ENCODE data around the gene ANKHD1. TPM values are rescaled to one million over a fixed set of nuclear protein-coding genes. Genes with fewer than 3 reads are reported as not detected.

ANKHD1 gene
- total and polyA plus RNA-seq, 9 of the 15 experiments (the other 6 are each of a cell fraction or from before 2014, with no cell fraction given), result 38.9 to 138 (median 78.7) TPM

- TF ChIP-seq MAX (CRISPR knock-in tag; IDR thresholded peaks at IDR 0.05) (no peak), IRF1 (CRISPR knock-in tag; IDR thresholded peaks at IDR 0.05; ENCODE audit: borderline replicate concordance) (no peak), NR0B1 (IDR thresholded peaks at IDR 0.05; ENCODE audit: partially characterized antibody) (no peak), KDM5B (IDR thresholded peaks at IDR 0.05; ENCODE audit: insufficient replicate concordance, low read depth, low read length) (peak; percentile 68), JUN (IDR thresholded peaks at IDR 0.05; ENCODE audit: borderline replicate concordance, low read depth, low read length) (no peak), JUN (CRISPR knock-in tag; IDR thresholded peaks at IDR 0.05; ENCODE audit: borderline replicate concordance) (peak; percentile 51; the same call in 1 of the 2 replicates), MBD1 (CRISPR knock-in tag; IDR thresholded peaks at IDR 0.05) (no peak), DEAF1 (CRISPR knock-in tag; IDR thresholded peaks at IDR 0.05) (no peak), SMARCA4 (IDR thresholded peaks at IDR 0.05) (no peak), HNRNPUL1 (IDR thresholded peaks at IDR 0.05; ENCODE audit: low read length) (no peak), PHF20 (IDR thresholded peaks at IDR 0.05; ENCODE audit: partially characterized antibody) (peak; percentile 81), ATF7 (IDR thresholded peaks at IDR 0.05) (peak; percentile 95), CREB5 (CRISPR knock-in tag; IDR thresholded peaks at IDR 0.05) (no peak), TFAP4 (CRISPR knock-in tag; IDR thresholded peaks at IDR 0.05; ENCODE audit: borderline replicate concordance) (peak; percentile 98), MYBL2 (IDR thresholded peaks at IDR 0.05; ENCODE audit: low read depth) (no peak; the same call in 1 of the 2 replicates), MYBL2 (CRISPR knock-in tag; IDR thresholded peaks at IDR 0.05; ENCODE audit: borderline replicate concordance) (no peak), RAD51 (IDR thresholded peaks at IDR 0.05; ENCODE audit: borderline replicate concordance, low read depth) (peak; percentile 89), OTX1 (CRISPR knock-in tag; IDR thresholded peaks at IDR 0.05) (peak; percentile 89), SMAD1 (IDR thresholded peaks at IDR 0.05; ENCODE audit: low read depth, low read length, partially characterized antibody) (no peak)
Observed at GRCh38 chr5:140401362-140402257, at the start of gene ANKHD1 (continued).
